Lower lobe of right lung (tissue), 2 donors: Measurements from ENCODE around the gene OPN1MW3. TPM values are rescaled to one million over a fixed set of nuclear protein-coding genes. Genes with fewer than 3 reads are reported as not detected.

Experiments used
- ATAC-seq, 2 donors: fragments of 200-7000 bp; cut with Tn5 transposase; one replicate each; pipeline ENCODE4 v1.9.1; 2020 to 2022; ENCODE audit warnings: mild to moderate bottlenecking in 2 of 2, moderate library complexity in 2 of 2
- DNase-seq: peaks from one replicate; pipeline ENCODE4 v3.0.0-alpha.2; 2020
- H3K27ac ChIP-seq: fragments of 200-600 bp; one replicate; pipeline ENCODE4 v1.8.0; 2022
- H3K27me3 ChIP-seq: fragments of 200-600 bp; one replicate; pipeline ENCODE4 v1.8.0; 2022; ENCODE audit warnings: low read depth
- H3K36me3 ChIP-seq: fragments of 200-600 bp; one replicate; pipeline ENCODE4 v1.8.0; 2022; ENCODE audit warnings: mild to moderate bottlenecking
- H3K4me1 ChIP-seq: fragments of 200-600 bp; one replicate; pipeline ENCODE4 v1.8.0; 2022
- H3K4me3 ChIP-seq: fragments of 200-600 bp; one replicate; pipeline ENCODE4 v1.8.0; 2022; ENCODE audit warnings: mild to moderate bottlenecking
- H3K9me3 ChIP-seq: fragments of 200-600 bp; one replicate; pipeline ENCODE4 v1.8.0; 2022
- intact Hi-C: fragments of 100-400 bp; cut with DNase I; formaldehyde crosslinking; loops from one replicate; pipeline ENCODE4 v1.11.0; 2022
- total RNA-seq: library from RNA; stranded (reverse); fragmentation: NEBNext Ultra II Directional; extraction: Animal tissue kit (Norgen Biotek cat#: 25700); gene quantifications from one replicate; pipeline ENCODE4 v1.2.1, GENCODE V29; 2021
- TF ChIP-seq, protein P1 (sequence below): fragments of 200-600 bp; IDR thresholded peaks from one replicate; pipeline ENCODE4 v1.8.0; 2022; ENCODE audit warnings: antibody characterized with exemption, mild to moderate bottlenecking
- donor health status: DM: no; HTN: yes; CAD: no; lungs with severe emphysema.

Gene OPN1MW3
- total RNA-seq, 1 donor from 2014 or later, result not detected

GRCh38 chrX:154312116-154312515 is 54.7 kb downstream of the OPN1MW3 start:
- DNase-seq (no peak), ATAC-seq (no peak)
- Histone ChIP-seq H3K4me1 (no peaks in the 10 kb centered on the region), H3K27ac (no peak overlapping the region), H3K27me3 (no peaks in the 10 kb centered on the region), H3K36me3 (no peaks in the 10 kb centered on the region), H3K9me3 (no peaks in the 10 kb centered on the region), H3K4me3 (no peak overlapping the region)
- intact Hi-C loops, result no loop called here
- TF ChIP-seq, protein P1, sequence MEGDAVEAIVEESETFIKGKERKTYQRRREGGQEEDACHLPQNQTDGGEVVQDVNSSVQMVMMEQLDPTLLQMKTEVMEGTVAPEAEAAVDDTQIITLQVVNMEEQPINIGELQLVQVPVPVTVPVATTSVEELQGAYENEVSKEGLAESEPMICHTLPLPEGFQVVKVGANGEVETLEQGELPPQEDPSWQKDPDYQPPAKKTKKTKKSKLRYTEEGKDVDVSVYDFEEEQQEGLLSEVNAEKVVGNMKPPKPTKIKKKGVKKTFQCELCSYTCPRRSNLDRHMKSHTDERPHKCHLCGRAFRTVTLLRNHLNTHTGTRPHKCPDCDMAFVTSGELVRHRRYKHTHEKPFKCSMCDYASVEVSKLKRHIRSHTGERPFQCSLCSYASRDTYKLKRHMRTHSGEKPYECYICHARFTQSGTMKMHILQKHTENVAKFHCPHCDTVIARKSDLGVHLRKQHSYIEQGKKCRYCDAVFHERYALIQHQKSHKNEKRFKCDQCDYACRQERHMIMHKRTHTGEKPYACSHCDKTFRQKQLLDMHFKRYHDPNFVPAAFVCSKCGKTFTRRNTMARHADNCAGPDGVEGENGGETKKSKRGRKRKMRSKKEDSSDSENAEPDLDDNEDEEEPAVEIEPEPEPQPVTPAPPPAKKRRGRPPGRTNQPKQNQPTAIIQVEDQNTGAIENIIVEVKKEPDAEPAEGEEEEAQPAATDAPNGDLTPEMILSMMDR, result no peak

DNA sequence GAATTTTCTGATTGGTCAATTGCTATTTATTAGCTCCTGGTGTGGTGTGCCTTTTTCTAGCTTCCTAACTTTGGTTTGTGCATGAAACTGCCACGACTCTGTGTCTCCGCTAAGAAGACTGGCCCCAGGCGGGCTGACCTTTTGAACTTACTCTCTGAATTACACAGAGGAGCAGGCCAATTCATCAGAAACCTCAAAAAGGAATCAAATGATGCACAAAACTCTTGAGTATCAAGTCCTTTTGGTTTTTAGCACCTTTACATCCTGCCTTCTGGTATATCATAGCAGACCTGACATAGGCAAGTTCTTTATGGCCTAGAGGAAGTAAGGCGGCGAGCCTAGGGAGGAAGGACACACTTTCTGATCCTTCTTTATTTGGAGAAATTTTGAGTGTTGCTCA is 55.8 kb downstream of the OPN1MW3 start:
- Histone ChIP-seq H3K9me3 (no peaks in the 10 kb centered on the region), H3K36me3 (no peaks in the 10 kb centered on the region), H3K27ac (no peak overlapping the region), H3K4me1 (no peaks in the 10 kb centered on the region), H3K27me3 (no peaks in the 10 kb centered on the region), H3K4me3 (no peak overlapping the region)
- intact Hi-C loops, result no loop called here
- TF ChIP-seq, protein P1, result no peak
- no peak for ATAC-seq
- DNase-seq, result no peak

DNA sequence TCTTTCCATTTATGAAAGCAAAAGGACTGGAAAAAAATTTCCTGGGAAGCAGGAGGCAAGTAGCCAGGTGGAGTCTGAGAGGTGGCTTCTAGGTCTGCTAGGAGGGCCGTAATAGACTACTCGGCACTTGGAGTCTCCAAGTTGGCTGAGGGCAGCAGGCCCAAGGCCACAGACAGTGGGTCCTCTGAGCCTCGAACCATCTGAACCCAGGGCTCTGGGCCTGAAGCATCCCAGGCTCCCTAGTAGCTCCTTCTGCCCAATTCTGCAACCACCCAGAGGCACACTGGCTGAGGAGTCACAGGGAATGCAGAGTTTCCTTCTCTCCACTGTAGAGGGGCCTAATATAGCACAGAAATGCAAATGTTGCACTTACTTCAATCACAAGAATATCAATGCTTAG is 58.0 kb downstream of the OPN1MW3 start:
- no peak for ATAC-seq
- Histone ChIP-seq H3K27me3 (no peaks in the 10 kb centered on the region), H3K27ac (no peak overlapping the region), H3K4me1 (no peaks in the 10 kb centered on the region), H3K9me3 (no peaks in the 10 kb centered on the region), H3K4me3 (no peak overlapping the region), H3K36me3 (no peaks in the 10 kb centered on the region)
- intact Hi-C loops, result no loop called here
- TF ChIP-seq, protein P1, result no peak
- no peak for DNase-seq

- Histone ChIP-seq H3K27me3 (no peaks in the 10 kb centered on the region), H3K4me3 (no peak overlapping the region), H3K27ac (no peak overlapping the region), H3K4me1 (no peaks in the 10 kb centered on the region), H3K36me3 (no peaks in the 10 kb centered on the region), H3K9me3 (no peaks in the 10 kb centered on the region)
- DNase-seq (no peak), ATAC-seq (no peak)
- TF ChIP-seq, protein P1, result peak; percentile 43
- intact Hi-C loops, result no loop called here
Observed at GRCh38 chrX:154317391-154317995, 60.1 kb downstream of the OPN1MW3 start.

DNA sequence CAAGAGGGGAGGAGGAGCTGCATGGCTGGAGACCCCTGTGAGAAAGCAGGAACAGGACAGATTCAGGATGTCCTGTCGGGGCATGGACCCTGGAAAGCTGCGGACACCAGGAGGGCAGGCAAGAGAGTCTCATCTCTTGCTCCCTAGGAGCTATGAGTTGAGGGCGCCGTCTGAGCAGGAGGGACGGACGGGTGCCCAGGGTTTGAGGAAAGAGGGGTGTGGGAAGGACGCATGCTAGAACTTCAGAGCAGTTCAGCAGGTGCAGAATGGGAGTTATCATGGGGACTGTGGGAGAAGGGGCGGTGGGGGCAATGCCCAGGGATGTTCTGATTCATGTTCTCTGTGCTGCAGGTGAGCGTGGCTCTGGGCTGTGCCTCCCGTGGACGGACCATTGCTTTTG is 63.0 kb downstream of the OPN1MW3 start:
- TF ChIP-seq, protein P1, result no peak
- Histone ChIP-seq H3K36me3 (no peaks in the 10 kb centered on the region), H3K4me1 (no peaks in the 10 kb centered on the region), H3K27me3 (no peaks in the 10 kb centered on the region), H3K27ac (no peak overlapping the region), H3K9me3 (no peaks in the 10 kb centered on the region), H3K4me3 (no peak overlapping the region)
- ATAC-seq, result no peak
- no peak for DNase-seq
- intact Hi-C loops, result no loop called here

Other genes with a start within 250 kb of the OPN1MW3 start
- gene IRAK1, start 237.7 kb upstream of the OPN1MW3 start, total RNA-seq, result 73.1 TPM
- gene MECP2, start 159.9 kb upstream of the OPN1MW3 start, total RNA-seq, result 57.6 TPM
- not detected for gene OPN1LW, start 113.3 kb upstream of the OPN1MW3 start, total RNA-seq
- not detected for gene OPN1MW, start 75.0 kb upstream of the OPN1MW3 start, total RNA-seq
- not detected for gene OPN1MW2, start 37.8 kb upstream of the OPN1MW3 start, total RNA-seq
- not detected for gene TEX28, start 37.5 kb downstream of the OPN1MW3 start, total RNA-seq
- gene TKTL1, start 38.2 kb downstream of the OPN1MW3 start, total RNA-seq, result not detected
- gene FLNA, start 117.1 kb downstream of the OPN1MW3 start, total RNA-seq, result 1,080 TPM
- gene EMD, start 121.7 kb downstream of the OPN1MW3 start, total RNA-seq, result 50.9 TPM
- gene RPL10, start 140.8 kb downstream of the OPN1MW3 start, total RNA-seq, result 2,678 TPM
- 36.1 TPM for gene DNASE1L1, start 151.7 kb downstream of the OPN1MW3 start, total RNA-seq
- gene TAFAZZIN, start 154.0 kb downstream of the OPN1MW3 start, total RNA-seq, result 47.8 TPM
- 235 TPM for gene ATP6AP1, start 171.1 kb downstream of the OPN1MW3 start, total RNA-seq
- gene GDI1, start 179.6 kb downstream of the OPN1MW3 start, total RNA-seq, result 111 TPM
- 77.5 TPM for gene FAM50A, start 186.6 kb downstream of the OPN1MW3 start, total RNA-seq
- 49.0 TPM for gene PLXNA3, start 200.7 kb downstream of the OPN1MW3 start, total RNA-seq
- gene LAGE3, start 221.7 kb downstream of the OPN1MW3 start, total RNA-seq, result 20.4 TPM
- gene UBL4A, start 229.0 kb downstream of the OPN1MW3 start, total RNA-seq, result 34.0 TPM
- 20.2 TPM for gene SLC10A3, start 233.0 kb downstream of the OPN1MW3 start, total RNA-seq